Heart left ventricle (tissue), 16 donors: ENCODE results near the gene UROC1. TPM values are rescaled to one million over a fixed set of nuclear protein-coding genes. Genes with fewer than 3 reads are reported as not detected.

Experiments
- ATAC-seq, 4 donors: fragments of 200-7000 bp; cut with Tn5 transposase; one replicate each; pipeline ENCODE4 v1.9.1; 2020 to 2022; ENCODE audit warnings: moderate library complexity in 4 of 4, mild to moderate bottlenecking in 3 of 4, moderate number of reproducible peaks in 1 of 4
- DNase-seq, 5 donors: peaks; one replicate each; pipeline ENCODE4 v3.0.0-alpha.2; 2020
- H3K27ac ChIP-seq, 12 donors: fragments of 200-600 bp; sonication (generic) in 4 of 12; one replicate each; pipeline versions ENCODE4 v1.5.0 to v1.8.0; 2016 to 2022; ENCODE audit warnings: mild to moderate bottlenecking in 2 of 12
- H3K27me3 ChIP-seq, 9 donors: fragments of 200-600 bp; sonication (generic) in 2 of 9; one replicate each; pipeline versions ENCODE4 v1.5.1 to v1.8.0; 2016 to 2022; ENCODE audit warnings: mild to moderate bottlenecking in 3 of 9
- H3K36me3 ChIP-seq, 9 donors: fragments of 200-600 bp; sonication (generic) in 2 of 9; one replicate each; pipeline versions ENCODE4 v1.5.0 to v1.8.0; 2018 to 2022; ENCODE audit warnings: mild to moderate bottlenecking in 2 of 9
- H3K4me1 ChIP-seq, 12 donors: fragments of 200-600 bp; sonication (generic) in 4 of 12; one replicate each; pipeline versions ENCODE4 v1.5.0 to v1.8.0; 2016 to 2022; ENCODE audit warnings: mild to moderate bottlenecking in 3 of 12
- H3K4me3 ChIP-seq, 12 donors: fragments of 200-600 bp; sonication (generic) in 4 of 12; one replicate each; pipeline versions ENCODE4 v1.5.0 to v1.8.0; 2017 to 2022; ENCODE audit warnings: mild to moderate bottlenecking in 9 of 12, moderate library complexity in 4 of 12
- H3K9me3 ChIP-seq, 12 donors: fragments of 200-600 bp; sonication (generic) in 4 of 12; one replicate each; pipeline versions ENCODE4 v1.5.0 to v1.8.0; 2016 to 2022; ENCODE audit warnings: mild to moderate bottlenecking in 1 of 12
- CTCF ChIP-seq, 12 donors: fragments of 200-600 bp; sonication (generic) in 4 of 12; IDR thresholded peaks; one replicate each; pipeline versions ENCODE4 v1.5.0 to v1.8.0; 2018 to 2022; ENCODE audit warnings: antibody characterized with exemption in 12 of 12, mild to moderate bottlenecking in 5 of 12
- POLR2A ChIP-seq, 2 donors: fragments of 450-650 bp; IDR thresholded peaks; one replicate each; pipeline ENCODE4 v1.6.1; 2017; ENCODE audit warnings: antibody characterized with exemption in 2 of 2, mild to moderate bottlenecking in 2 of 2, moderate library complexity in 2 of 2
- WGBS, 4 donors: extraction: QIAGEN DNeasy Blood & Tissue Kit in 2 of 4; methylation state at CpG; one replicate each; pipeline versions ENCODE4 v1.1.5 to v1.1.7; 2013 to 2018; 5-methylcytosine and 5-hydroxymethylcytosine counted together
- intact Hi-C, 10 donors: fragments of 100-400 bp; cut with DNase I; formaldehyde crosslinking; loops; one replicate each; pipeline versions ENCODE4 v1.11.1 to v1.14.2; 2022
- polyA plus RNA-seq, 2 donors: library from polyadenylated mRNA; stranded (reverse); fragments of 200-250 nt; gene quantifications; one replicate each; pipeline ENCODE4 v1.2.3, GENCODE V29; 2013
- total RNA-seq, 9 donors: library from RNA; depleted of rRNA in 2 of 9; stranded (reverse); fragments of >200 nt in 2 of 9; fragmentation: NEBNext Ultra II Directional in 3 of 9; extraction: Animal tissue kit (Norgen Biotek cat#: 25700) in 3 of 9; gene quantifications; one replicate each; pipeline versions ENCODE4 v1.1.0 to v1.2.4, GENCODE V29; 2016 to 2023
- donor health status: ischemic (EF 13 %, LVEDD 7.1; RV severe dilation, severe dysfunction).
- donor health status: healthy with polysubstance abuse.
- donor health status: DM: no; HTN: yes; CAD: no.
- donor health status: DM: no; HTN: no; CAD: no.
- donor health status: ischemic (EF 25% LVEDD 6.9; RV normal size, moderate dysfunction).
- donor health status: ischemic (EF 25% LVEDD 5.7; RV mildly dilated, moderate dysfunction).
- donor health status: healthy.
- donor health status: DM: yes; HTN: yes; CAD: no.
- donor health status: ischemic (EF 35%, LVEDD 5.7; RV mildly dilated, moderate dysfunction).
- donor health status: nonischemic (EF 11% LVEDD 7.7; RV severe dilation, severe dysfunction).
- donor health status: DM: yes; HTN: yes; CAD: no.
- donor health status: PGD.
- donor health status: ischemic (EF 29% LVEDD 5.4; RV normal size, mild dysfunction).
- donor health status: nonischemic (EF 23%, LVEDD 6.1; RV moderate dilation, normal function).

Gene UROC1
- total and polyA plus RNA-seq, 11 donors, result not detected

- Histone ChIP-seq H3K4me3 (no peak overlapping the region), H3K27me3 (no peaks in the 10 kb centered on the region), H3K4me1 (peaks cover 0 to 21% (median 9%) of the 10 kb centered on the region in 12 donors), H3K9me3 (no peaks in the 10 kb centered on the region), H3K27ac (no peak overlapping the region), H3K36me3 (no peaks in the 10 kb centered on the region)
- intact Hi-C loops, result no loop called here
- ATAC-seq, result no peak
- peak in 2 of 5 donors; percentile 13 to 47 for DNase-seq
- TF ChIP-seq POLR2A (IDR thresholded peaks at IDR 0.05), result no peak
- TF ChIP-seq CTCF (IDR thresholded peaks at IDR 0.05), result no peak
- WGBS, 4 donors, result 90 to 93% (median 92%) methylated on average over 16 of the region's 16 CpGs
Observed at GRCh38 chr3:126488886-126489569, 28.5 kb downstream of the UROC1 start.

GRCh38 chr3:126488185-126488584, 29.4 kb downstream of the UROC1 start:
- H3K27ac ChIP-seq, result no peak overlapping the region
- ATAC-seq (no peak), DNase-seq (peak in 1 of 5 donors; percentile 48)
- TF ChIP-seq POLR2A (IDR thresholded peaks at IDR 0.05), result no peak
- TF ChIP-seq CTCF (IDR thresholded peaks at IDR 0.05), result no peak
- no peak overlapping the region for H3K4me3 ChIP-seq
- WGBS, 4 donors, result 86 to 90% (median 88%) methylated on average over 14 of the region's 14 CpGs
- H3K4me1 ChIP-seq, result peaks cover 0 to 21% (median 9%) of the 10 kb centered on the region in 12 donors
- H3K36me3 ChIP-seq, result no peaks in the 10 kb centered on the region
- intact Hi-C loops, result no loop called here
- no peaks in the 10 kb centered on the region for H3K9me3 ChIP-seq
- no peaks in the 10 kb centered on the region for H3K27me3 ChIP-seq

- H3K4me1 ChIP-seq, result peaks cover 0 to 21% (median 9%) of the 10 kb centered on the region in 12 donors
- ATAC-seq (peak; percentile 65 to 84 (median 71)), DNase-seq (peak in 4 of 5 donors; percentile 30 to 64 (median 46))
- H3K27ac ChIP-seq, result peak overlapping the region in 3 of 12 donors; percentile 26 to 33 (median 30)
- H3K4me3 ChIP-seq, result no peak overlapping the region
- peak in 8 of 12 donors; percentile 9 to 44 (median 26) for TF ChIP-seq CTCF (IDR thresholded peaks at IDR 0.05)
- no peak for TF ChIP-seq POLR2A (IDR thresholded peaks at IDR 0.05)
- H3K9me3 ChIP-seq, result no peaks in the 10 kb centered on the region
- no peaks in the 10 kb centered on the region for H3K27me3 ChIP-seq
- no peaks in the 10 kb centered on the region for H3K36me3 ChIP-seq
- intact Hi-C loops, result no loop called here
- 33 to 49% (median 39%) methylated on average over 14 to 17 of the region's 17 CpGs for WGBS, 4 donors
Observed at GRCh38 chr3:126487151-126487771, 30.3 kb downstream of the UROC1 start.

GRCh38 chr3:126486360-126486847, 31.2 kb downstream of the UROC1 start:
- DNase-seq (peak in 2 of 5 donors; percentile 9 to 24), ATAC-seq (no peak)
- 72 to 84% (median 75%) methylated on average over 14 of the region's 14 CpGs for whole genome bisulfite sequencing, 4 donors
- Histone ChIP-seq H3K9me3 (no peaks in the 10 kb centered on the region), H3K27ac (no peak overlapping the region), H3K36me3 (no peaks in the 10 kb centered on the region), H3K27me3 (no peaks in the 10 kb centered on the region), H3K4me3 (no peak overlapping the region), H3K4me1 (peaks cover 0 to 21% (median 9%) of the 10 kb centered on the region in 12 donors)
- TF ChIP-seq POLR2A (IDR thresholded peaks at IDR 0.05), result no peak
- no peak for TF ChIP-seq CTCF (IDR thresholded peaks at IDR 0.05)
- intact Hi-C loops, result no loop called here
